IPS-18a (cell line): ENCODE data around the gene SLC41A1.

Experiments used
- H3K27ac ChIP-seq: one replicate; pipeline ENCODE4 v1.5.1; 2013; ENCODE audit warnings: low read length
- H3K27me3 ChIP-seq: one replicate; pipeline ENCODE4 v1.6.1; 2013; ENCODE audit warnings: mild to moderate bottlenecking, low read length; ENCODE audit not compliant: control insufficient read depth, insufficient read depth
- H3K36me3 ChIP-seq: one replicate; pipeline ENCODE4 v1.6.1; 2013; ENCODE audit warnings: low read depth, low read length; ENCODE audit not compliant: control insufficient read depth
- H3K4me1 ChIP-seq: one replicate; pipeline ENCODE4 v1.6.1; 2013; ENCODE audit warnings: low read depth, low read length; ENCODE audit not compliant: control insufficient read depth
- H3K4me3 ChIP-seq: one replicate; pipeline ENCODE4 v1.5.1; 2013; ENCODE audit warnings: low read length
- H3K9ac ChIP-seq: one replicate; pipeline ENCODE4 v1.6.1; 2013; ENCODE audit warnings: mild to moderate bottlenecking, low read length, moderate library complexity
- H3K9me3 ChIP-seq: one replicate; pipeline ENCODE4 v1.6.1; 2013; ENCODE audit warnings: low read depth, low read length; ENCODE audit not compliant: control insufficient read depth

The SLC41A1 gene

DNA sequence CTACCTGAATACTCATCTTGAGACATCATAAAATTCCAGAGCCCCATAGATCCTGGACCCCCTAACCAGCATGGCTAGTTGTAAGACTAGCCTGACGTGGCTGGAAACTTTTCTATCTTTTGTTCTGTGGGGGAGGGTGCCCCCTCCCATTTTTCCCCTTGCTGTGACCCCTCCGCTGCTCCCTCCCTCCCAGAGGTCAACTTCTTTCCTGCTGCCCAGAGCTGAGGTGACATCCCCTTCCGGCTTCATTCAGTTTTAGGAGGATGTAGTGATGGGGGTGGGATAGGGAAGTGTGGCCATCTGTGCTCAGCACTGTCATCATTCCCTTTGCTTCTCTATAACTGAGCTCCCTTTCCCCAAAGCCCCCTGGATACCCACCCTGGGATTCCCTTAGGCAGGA lies 4.4 kb upstream of the SLC41A1 start:
- H3K9me3 ChIP-seq, result no peaks in the 10 kb centered on the region
- H3K4me3 ChIP-seq, result no peak overlapping the region
- peaks cover 11% of the 10 kb centered on the region for H3K27me3 ChIP-seq
- H3K4me1 ChIP-seq, result peaks cover 5% of the 10 kb centered on the region
- no peak overlapping the region for H3K9ac ChIP-seq
- H3K36me3 ChIP-seq, result no peaks in the 10 kb centered on the region
- H3K27ac ChIP-seq, result no peak overlapping the region

DNA sequence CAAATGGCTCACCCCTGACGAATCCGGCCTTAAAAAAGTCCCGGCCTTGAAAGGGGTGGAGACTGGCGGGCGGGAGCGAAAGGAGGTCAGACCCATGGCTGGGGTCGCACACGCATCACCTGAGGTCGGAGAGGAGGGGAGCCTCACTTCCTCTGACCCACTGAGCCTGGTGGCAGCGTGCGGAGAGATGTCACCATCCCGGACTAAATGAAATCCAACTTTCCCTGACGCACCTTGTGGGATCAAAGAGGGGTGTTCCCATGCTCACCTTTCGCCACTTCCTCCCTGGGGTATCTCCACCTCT lies 709 bp upstream of the SLC41A1 start:
- Histone ChIP-seq H3K4me3 (peak overlapping the region; percentile 79), H3K27me3 (peaks cover 11% of the 10 kb centered on the region), H3K9ac (peak overlapping the region; percentile 60), H3K4me1 (peaks cover 12% of the 10 kb centered on the region), H3K36me3 (peaks cover 11% of the 10 kb centered on the region), H3K27ac (no peak overlapping the region), H3K9me3 (no peaks in the 10 kb centered on the region)

DNA sequence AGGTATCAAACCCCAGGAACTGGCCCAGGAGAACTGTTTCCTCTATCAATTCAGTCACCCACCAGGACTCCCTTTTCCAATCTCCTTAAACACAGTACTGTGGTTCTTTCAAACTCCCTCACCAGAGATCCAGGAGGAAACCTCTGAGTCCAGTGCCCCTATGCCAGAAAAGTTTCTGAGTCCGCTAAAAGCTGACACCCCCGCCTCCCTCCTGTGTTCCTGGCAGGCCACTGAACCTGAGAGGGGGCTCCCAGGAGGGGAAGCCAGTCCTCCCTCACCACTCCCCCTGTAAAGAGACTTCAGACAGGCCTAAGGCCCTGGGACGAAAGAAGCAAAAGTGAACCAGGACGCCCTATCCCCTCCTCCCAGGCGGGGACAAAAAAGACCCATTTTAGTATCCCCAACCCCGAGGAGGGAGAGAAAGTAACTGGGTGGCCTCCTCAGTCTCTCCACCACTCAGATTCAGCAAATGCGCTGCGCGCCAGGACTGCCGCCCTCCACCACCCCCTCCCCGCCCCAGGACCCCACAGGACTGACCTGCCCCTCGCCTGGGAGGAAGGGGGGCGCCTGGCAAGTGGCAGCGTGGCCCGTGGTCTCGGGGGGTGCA lies 624 bp downstream of the SLC41A1 start:
- H3K27me3 ChIP-seq, result peaks cover 11% of the 10 kb centered on the region
- peak overlapping the region; percentile 79 for H3K4me3 ChIP-seq
- H3K4me1 ChIP-seq, result peaks cover 12% of the 10 kb centered on the region
- H3K36me3 ChIP-seq, result peaks cover 11% of the 10 kb centered on the region
- no peaks in the 10 kb centered on the region for H3K9me3 ChIP-seq
- H3K27ac ChIP-seq, result no peak overlapping the region
- H3K9ac ChIP-seq, result peak overlapping the region; percentile 57

- H3K36me3 ChIP-seq, result peaks cover 11% of the 10 kb centered on the region
- H3K27ac ChIP-seq, result no peak overlapping the region
- no peaks in the 10 kb centered on the region for H3K9me3 ChIP-seq
- H3K27me3 ChIP-seq, result peaks cover 11% of the 10 kb centered on the region
- peak overlapping the region; percentile 79 for H3K4me3 ChIP-seq
- peaks cover 12% of the 10 kb centered on the region for H3K4me1 ChIP-seq
- H3K9ac ChIP-seq, result no peak overlapping the region
Measured at GRCh38 chr1:205811660-205812059, 1.3 kb downstream of the SLC41A1 start.

DNA sequence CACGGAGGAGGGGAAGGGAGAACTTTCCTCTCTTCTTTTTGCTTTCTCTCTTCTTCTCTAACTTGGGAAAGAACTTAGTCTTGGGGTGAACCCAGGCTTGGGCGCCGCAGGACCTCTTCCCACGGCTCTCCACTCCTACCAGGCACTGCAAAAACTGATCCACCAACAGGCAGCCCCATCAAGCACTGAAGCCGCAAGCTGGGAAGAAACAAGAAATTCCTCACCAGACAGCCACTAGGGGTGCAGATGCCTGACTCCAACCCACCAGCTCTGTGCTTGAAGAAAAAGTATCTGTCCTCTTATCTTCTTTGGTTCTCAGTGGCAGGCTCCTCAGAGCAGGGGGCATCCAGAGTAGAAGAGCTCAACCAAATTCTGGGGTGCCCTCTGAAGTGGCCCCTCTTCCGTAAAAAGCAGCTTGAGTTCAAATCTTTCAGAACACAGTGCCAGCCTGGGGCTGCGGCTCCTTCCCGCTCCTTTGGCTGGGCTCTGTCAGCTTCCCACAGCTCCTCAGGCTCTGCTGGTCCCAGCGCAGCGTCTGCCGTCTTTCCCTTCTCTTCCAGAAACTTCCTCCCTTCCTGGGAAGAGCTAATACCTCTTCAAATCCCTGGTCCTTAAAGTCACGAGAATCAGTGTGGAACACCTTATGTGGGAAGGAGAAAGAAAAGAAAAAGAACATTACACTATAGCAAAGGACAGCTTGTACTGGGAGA lies 2.4 kb downstream of the SLC41A1 start:
- H3K4me1 ChIP-seq, result peaks cover 12% of the 10 kb centered on the region
- H3K4me3 ChIP-seq, result no peak overlapping the region
- H3K9ac ChIP-seq, result no peak overlapping the region
- H3K27me3 ChIP-seq, result peaks cover 11% of the 10 kb centered on the region
- H3K36me3 ChIP-seq, result peaks cover 11% of the 10 kb centered on the region
- no peak overlapping the region for H3K27ac ChIP-seq
- no peaks in the 10 kb centered on the region for H3K9me3 ChIP-seq

GRCh38 chr1:205809942-205810345 lies 3.1 kb downstream of the SLC41A1 start:
- Histone ChIP-seq H3K4me1 (peaks cover 12% of the 10 kb centered on the region), H3K36me3 (peaks cover 11% of the 10 kb centered on the region), H3K27ac (no peak overlapping the region), H3K9ac (no peak overlapping the region), H3K9me3 (no peaks in the 10 kb centered on the region), H3K27me3 (peaks cover 11% of the 10 kb centered on the region), H3K4me3 (no peak overlapping the region)

DNA sequence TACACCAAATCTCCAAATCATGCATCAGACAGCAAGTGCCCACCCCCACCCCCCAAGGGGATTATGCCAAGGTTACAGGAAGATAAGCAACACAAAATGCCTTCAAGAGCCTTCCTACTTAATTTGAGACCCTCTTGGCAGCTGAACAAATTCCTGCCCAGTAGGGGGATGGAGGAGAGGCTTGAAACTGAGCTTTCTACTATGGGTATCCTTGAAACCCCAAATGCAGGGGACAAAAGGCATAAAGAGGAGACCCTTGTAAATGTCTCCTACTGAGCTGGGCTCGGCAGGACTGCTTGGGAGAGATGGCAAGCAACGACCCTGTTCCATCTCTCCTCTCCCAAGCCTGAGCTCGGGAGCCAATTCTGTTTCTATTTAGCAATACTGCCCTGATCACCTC lies 3.5 kb downstream of the SLC41A1 start:
- peaks cover 11% of the 10 kb centered on the region for H3K36me3 ChIP-seq
- no peak overlapping the region for H3K27ac ChIP-seq
- no peaks in the 10 kb centered on the region for H3K9me3 ChIP-seq
- no peak overlapping the region for H3K4me3 ChIP-seq
- peaks cover 6% of the 10 kb centered on the region for H3K27me3 ChIP-seq
- H3K4me1 ChIP-seq, result peaks cover 12% of the 10 kb centered on the region
- H3K9ac ChIP-seq, result no peak overlapping the region

DNA sequence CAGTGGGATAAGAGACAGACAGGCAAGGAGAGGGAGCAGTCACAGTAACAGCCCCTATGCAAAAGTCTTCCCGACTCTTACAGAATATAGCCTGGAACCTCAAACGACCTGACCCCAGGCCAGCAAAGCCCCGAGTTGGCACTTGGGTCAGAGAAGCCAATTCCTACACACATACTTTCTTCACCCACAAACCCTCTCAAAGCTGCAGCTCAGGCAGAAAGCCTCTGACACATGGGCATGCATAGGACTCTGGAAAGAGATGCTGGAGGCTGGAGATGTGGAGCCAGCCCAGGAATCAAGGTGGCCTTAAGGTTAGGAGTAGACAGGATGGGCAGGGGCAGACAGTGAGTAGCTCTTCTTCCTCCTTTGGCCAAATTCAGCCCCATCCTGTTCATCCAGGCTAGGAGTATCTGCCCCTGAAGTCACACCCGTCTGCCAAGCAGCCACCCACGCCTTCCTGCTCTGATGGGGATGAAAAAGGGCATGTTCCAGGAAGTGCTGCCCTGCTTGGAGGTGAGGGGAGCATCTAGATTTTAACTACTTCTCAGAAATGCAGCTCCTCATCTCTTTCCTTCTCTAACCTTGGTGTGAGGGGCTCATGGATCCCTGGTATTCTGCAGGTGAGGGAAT lies 7.8 kb downstream of the SLC41A1 start:
- H3K9ac ChIP-seq, result no peak overlapping the region
- H3K27ac ChIP-seq, result no peak overlapping the region
- no peaks in the 10 kb centered on the region for H3K27me3 ChIP-seq
- no peak overlapping the region for H3K4me3 ChIP-seq
- H3K36me3 ChIP-seq, result peaks cover 11% of the 10 kb centered on the region
- H3K9me3 ChIP-seq, result no peaks in the 10 kb centered on the region
- peaks cover 5% of the 10 kb centered on the region for H3K4me1 ChIP-seq

DNA sequence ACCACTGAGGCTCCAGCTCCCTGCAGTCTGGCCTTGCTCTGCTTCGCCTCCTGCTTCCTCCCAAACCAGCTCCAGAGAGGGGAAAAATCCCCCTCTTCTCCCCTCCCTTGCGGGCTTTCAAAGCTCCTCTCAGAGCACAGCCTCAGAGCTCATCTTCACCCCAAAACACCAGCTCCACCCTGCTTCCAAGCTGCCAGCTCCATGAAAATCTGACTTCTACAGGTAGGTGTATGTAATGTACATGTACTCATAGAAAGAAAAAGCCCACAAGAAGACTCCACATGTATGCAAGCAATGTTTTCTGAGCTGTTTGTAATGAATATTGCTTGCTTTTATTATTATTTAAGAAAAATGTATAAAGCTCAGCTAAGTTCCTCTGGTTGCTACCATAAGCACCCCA lies 8.4 kb downstream of the SLC41A1 start:
- Histone ChIP-seq H3K9me3 (no peaks in the 10 kb centered on the region), H3K4me1 (peaks cover 5% of the 10 kb centered on the region), H3K9ac (no peak overlapping the region), H3K27ac (no peak overlapping the region), H3K36me3 (peaks cover 7% of the 10 kb centered on the region), H3K27me3 (no peaks in the 10 kb centered on the region), H3K4me3 (no peak overlapping the region)

- Histone ChIP-seq H3K9ac (no peak overlapping the region), H3K9me3 (no peaks in the 10 kb centered on the region), H3K27me3 (no peaks in the 10 kb centered on the region), H3K36me3 (peaks cover 5% of the 10 kb centered on the region), H3K4me1 (peaks cover 5% of the 10 kb centered on the region), H3K4me3 (no peak overlapping the region), H3K27ac (no peak overlapping the region)
Measured at GRCh38 chr1:205803986-205804385, 9.0 kb downstream of the SLC41A1 start.

DNA sequence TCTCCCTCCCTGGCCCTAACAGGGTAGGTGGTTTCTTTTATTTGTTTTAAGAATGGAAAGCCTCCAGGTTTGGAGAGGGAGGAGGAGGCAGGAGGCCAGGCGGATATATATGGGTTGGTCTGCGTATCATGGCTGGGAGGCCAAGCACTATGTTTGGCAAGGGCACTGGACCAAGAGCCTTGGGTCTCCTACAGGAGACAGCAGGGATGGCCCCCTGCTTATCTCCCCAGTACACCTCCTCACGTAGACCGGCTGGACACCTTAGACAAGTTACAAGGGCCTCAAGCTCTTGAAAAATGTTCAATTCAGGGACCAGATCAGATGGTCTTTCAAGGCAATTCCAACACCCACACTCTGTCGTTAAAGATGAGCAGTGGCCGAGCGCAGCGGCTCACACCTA lies 10.9 kb downstream of the SLC41A1 start:
- Histone ChIP-seq H3K9ac (no peak overlapping the region), H3K9me3 (no peaks in the 10 kb centered on the region), H3K27me3 (no peaks in the 10 kb centered on the region), H3K36me3 (peaks cover 22% of the 10 kb centered on the region), H3K27ac (no peak overlapping the region), H3K4me3 (no peak overlapping the region), H3K4me1 (peaks cover 5% of the 10 kb centered on the region)
